Neural progenitor cell (in vitro differentiated cells): ENCODE measurements around the gene CACTIN. TPM values are rescaled to one million over a fixed set of nuclear protein-coding genes. Genes with fewer than 3 reads are reported as not detected.
"Not testable (repeated sequence)": the region's sequence is repeated elsewhere in the genome, so short reads cannot be mapped to it uniquely, and the experiment has no call there.

Experiments used
- DNase-seq: peaks from one replicate; pipeline ENCODE4 v3.0.0-alpha.2; 2016; ENCODE audit warnings: low spot score
- H2AFZ ChIP-seq: fragments of 200-600 bp; sonication (generic); replicated peaks from 2 replicates; pipeline ENCODE4 v1.6.1; 2016; ENCODE audit warnings: antibody characterized with exemption
- H3F3A ChIP-seq: fragments of 200-600 bp; sonication (generic); 2 replicates; pipeline ENCODE4 v1.6.1; 2016; ENCODE audit warnings: antibody characterized with exemption, low read depth
- H3K27ac ChIP-seq: fragments of 200-600 bp; sonication (generic); 2 replicates; pipeline ENCODE4 v1.5.1; 2016; ENCODE audit warnings: mild to moderate bottlenecking
- H3K27me3 ChIP-seq: fragments of 200-600 bp; sonication (generic); 2 replicates; pipeline ENCODE4 v1.6.1; 2016; ENCODE audit warnings: mild to moderate bottlenecking, moderate library complexity
- H3K36me3 ChIP-seq: fragments of 200-600 bp; sonication (generic); 2 replicates; pipeline ENCODE4 v1.5.1; 2016
- H3K4me1 ChIP-seq: fragments of 200-600 bp; sonication (generic); 2 replicates; pipeline ENCODE4 v1.6.1; 2016; ENCODE audit warnings: mixed run types
- H3K4me2 ChIP-seq: fragments of 200-600 bp; sonication (generic); 2 replicates; pipeline ENCODE4 v1.6.1; 2016
- H3K4me3 ChIP-seq: fragments of 200-600 bp; sonication (generic); 2 replicates; pipeline ENCODE4 v1.5.1; 2016
- H3K79me2 ChIP-seq: fragments of 200-600 bp; sonication (generic); 2 replicates; pipeline ENCODE4 v1.6.1; 2016; ENCODE audit warnings: low read depth
- H3K9ac ChIP-seq: fragments of 200-600 bp; sonication (generic); 2 replicates; pipeline ENCODE4 v1.6.1; 2016
- H3K9me3 ChIP-seq: fragments of 200-600 bp; sonication (generic); 2 replicates; pipeline ENCODE4 v1.5.1; 2016; ENCODE audit warnings: low read depth
- H4K20me1 ChIP-seq: fragments of 200-600 bp; sonication (generic); 2 replicates; pipeline ENCODE4 v1.6.1; 2016; ENCODE audit warnings: low read depth
- H3K27ac Mint-ChIP-seq: 3 replicates; pipeline ENCODE4 v1.8.0; 2021; ENCODE audit warnings: mixed read lengths
- H3K27me3 Mint-ChIP-seq: 2 replicates; pipeline ENCODE4 v1.8.0; 2022; ENCODE audit warnings: low read depth, mild to moderate bottlenecking, inconsistent platforms, moderate library complexity, mixed read lengths; ENCODE audit not compliant: insufficient read depth
- H3K36me3 Mint-ChIP-seq: 3 replicates; pipeline ENCODE4 v1.8.0; 2021; ENCODE audit warnings: mixed read lengths
- H3K4me1 Mint-ChIP-seq: 3 replicates; pipeline ENCODE4 v1.8.0; 2021; ENCODE audit warnings: mixed read lengths
- H3K4me3 Mint-ChIP-seq: 3 replicates; pipeline ENCODE4 v1.8.0; 2021; ENCODE audit warnings: mild to moderate bottlenecking, moderate library complexity, mixed read lengths
- H3K9me3 Mint-ChIP-seq: 3 replicates; pipeline ENCODE4 v1.8.0; 2020; ENCODE audit warnings: mixed read lengths
- EZH2 ChIP-seq: fragments of 200-600 bp; sonication (generic); IDR thresholded peaks from 2 replicates; pipeline ENCODE4 v1.6.1; 2017; ENCODE audit warnings: antibody characterized with exemption, mild to moderate bottlenecking, moderate library complexity
- EZH2phosphoT487 ChIP-seq: fragments of 200-600 bp; sonication (generic); IDR thresholded peaks from 2 replicates; pipeline ENCODE4 v1.6.1; 2017; ENCODE audit warnings: antibody characterized with exemption
- total RNA-seq: library from RNA; depleted of rRNA; stranded (reverse); fragments of >200 nt; gene quantifications from 2 replicates; pipeline ENCODE4 v1.2.3, GENCODE V29; 2015; ENCODE audit warnings: low replicate concordance
- TF ChIP-seq, protein P1 (sequence below): fragments of 200-600 bp; sonication (generic); IDR thresholded peaks from 2 replicates; pipeline ENCODE4 v1.5.1; 2017; ENCODE audit warnings: antibody characterized with exemption, mild to moderate bottlenecking

CACTIN gene
- total RNA-seq, 1 donor from 2014 or later: 6.0 TPM

DNA sequence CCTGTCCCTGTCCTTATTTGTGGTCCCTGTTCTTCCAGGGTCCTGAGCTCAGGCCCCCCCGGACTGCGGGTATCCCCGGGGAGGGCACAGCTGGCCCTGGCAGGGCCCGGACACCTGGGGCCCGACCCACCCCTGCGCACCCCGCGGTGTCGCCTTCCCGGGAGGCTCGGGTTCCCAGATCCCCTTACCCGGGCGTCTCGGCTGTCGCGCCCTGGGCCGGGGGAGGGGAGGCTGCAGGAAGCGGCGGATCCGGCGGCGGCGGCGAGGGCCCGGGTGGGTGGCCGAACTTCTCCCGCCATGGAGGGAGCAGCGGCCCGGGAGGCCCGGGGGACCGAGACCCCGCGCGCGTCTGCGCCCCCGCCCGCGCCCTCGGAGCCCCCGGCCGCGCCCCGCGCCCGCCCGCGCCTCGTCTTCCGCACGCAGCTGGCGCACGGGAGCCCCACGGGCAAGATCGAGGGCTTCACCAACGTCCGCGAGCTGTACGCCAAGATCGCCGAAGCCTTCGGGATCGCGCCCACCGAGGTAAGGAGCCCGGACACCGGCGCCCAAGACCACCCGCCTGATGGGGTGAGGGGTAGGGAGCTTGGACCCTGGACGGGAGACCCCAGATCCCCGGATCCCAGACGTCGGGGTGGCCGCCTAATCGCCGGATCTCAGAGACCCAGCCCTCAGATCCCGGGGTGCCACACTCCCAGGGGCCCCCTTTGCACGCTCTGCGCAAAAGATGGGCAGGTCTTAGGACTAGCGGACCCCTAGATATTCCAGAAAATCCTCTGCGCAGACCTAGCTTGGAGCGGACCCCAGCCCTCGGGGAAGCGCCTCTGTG is 41.1 kb downstream of the CACTIN start, which contains the start of gene GIPC3:
Gene GIPC3, plus strand, starts transcription at position 178 of the 826 bp plus-strand sequence. Its CDS starts 120 bp downstream, at position 298.
- no peaks in the 10 kb centered on the region for H3K9me3 ChIP-seq
- DNase-seq: no peak
- Mint-ChIP-seq H3K27ac (no peak within 1 kb of the TSS), H3K9me3 (peaks cover 4% of the 10 kb centered on the region), H3K4me3 (no peak within 1 kb of the TSS), H3K36me3 (no peaks in the 10 kb centered on the region), H3K4me1 (no peaks in the 10 kb centered on the region), H3K27me3 (peaks cover 22% of the 10 kb centered on the region)
- peak within 1 kb of the TSS; percentile 3 for H3K4me3 ChIP-seq
- H3K4me2 ChIP-seq: peak within 1 kb of the TSS; percentile 43
- peak within 1 kb of the TSS; percentile 70 for H2AFZ ChIP-seq
- no peak within 1 kb of the TSS for H3K27ac ChIP-seq
- TF ChIP-seq EZH2: peak; percentile 87
- peak; percentile 83 for TF ChIP-seq EZH2phosphoT487
- TF ChIP-seq, protein P1, sequence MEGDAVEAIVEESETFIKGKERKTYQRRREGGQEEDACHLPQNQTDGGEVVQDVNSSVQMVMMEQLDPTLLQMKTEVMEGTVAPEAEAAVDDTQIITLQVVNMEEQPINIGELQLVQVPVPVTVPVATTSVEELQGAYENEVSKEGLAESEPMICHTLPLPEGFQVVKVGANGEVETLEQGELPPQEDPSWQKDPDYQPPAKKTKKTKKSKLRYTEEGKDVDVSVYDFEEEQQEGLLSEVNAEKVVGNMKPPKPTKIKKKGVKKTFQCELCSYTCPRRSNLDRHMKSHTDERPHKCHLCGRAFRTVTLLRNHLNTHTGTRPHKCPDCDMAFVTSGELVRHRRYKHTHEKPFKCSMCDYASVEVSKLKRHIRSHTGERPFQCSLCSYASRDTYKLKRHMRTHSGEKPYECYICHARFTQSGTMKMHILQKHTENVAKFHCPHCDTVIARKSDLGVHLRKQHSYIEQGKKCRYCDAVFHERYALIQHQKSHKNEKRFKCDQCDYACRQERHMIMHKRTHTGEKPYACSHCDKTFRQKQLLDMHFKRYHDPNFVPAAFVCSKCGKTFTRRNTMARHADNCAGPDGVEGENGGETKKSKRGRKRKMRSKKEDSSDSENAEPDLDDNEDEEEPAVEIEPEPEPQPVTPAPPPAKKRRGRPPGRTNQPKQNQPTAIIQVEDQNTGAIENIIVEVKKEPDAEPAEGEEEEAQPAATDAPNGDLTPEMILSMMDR: no peak
- H3K27me3 ChIP-seq: peaks cover 88% of the 10 kb centered on the region
- no peak within 1 kb of the TSS for H3K9ac ChIP-seq
- no peaks in the 10 kb centered on the region for H3K4me1 ChIP-seq
- H3K36me3 ChIP-seq: no peaks in the 10 kb centered on the region
- H4K20me1 ChIP-seq: no peaks in the 10 kb centered on the region
- peaks cover 4% of the 10 kb centered on the region for H3F3A ChIP-seq
- H3K79me2 ChIP-seq: no peaks in the 10 kb centered on the region

DNA sequence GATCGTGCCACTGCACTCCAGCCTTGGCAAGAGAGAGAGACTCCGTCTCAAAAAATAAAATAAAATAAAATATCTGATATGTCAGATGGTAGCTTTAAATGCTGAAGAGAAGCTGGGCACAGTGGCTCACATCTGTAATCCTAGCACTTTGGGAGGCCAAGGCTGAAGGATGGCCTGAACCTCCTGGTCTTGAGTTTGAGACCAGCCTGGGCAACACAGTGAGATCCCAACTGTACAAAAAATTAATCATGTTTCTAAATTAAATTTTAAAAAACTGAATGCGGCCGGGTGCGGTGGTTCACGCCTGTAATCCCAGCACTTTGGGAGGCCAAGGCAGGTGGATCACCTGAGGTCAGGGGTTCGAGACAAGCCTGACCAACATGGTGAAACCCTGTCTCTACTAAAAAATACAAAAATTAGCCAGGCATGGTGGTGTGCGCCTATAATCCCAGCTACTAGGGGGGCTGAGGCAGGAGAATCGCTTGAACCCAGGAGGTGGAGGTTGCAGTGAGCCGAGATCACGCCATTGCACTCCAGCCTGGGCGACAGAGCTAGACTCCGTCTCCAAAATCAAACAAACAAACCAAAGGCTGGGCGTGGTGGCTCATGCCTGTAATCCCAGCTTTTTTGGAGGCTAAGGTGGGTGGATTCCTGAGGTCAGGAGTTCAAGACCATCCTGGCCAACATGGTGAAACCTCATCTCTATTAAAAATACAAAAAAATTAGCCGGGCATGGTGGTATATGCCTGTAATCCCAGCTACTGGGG is 42.4 kb downstream of the CACTIN start:
- not testable (repeated sequence) for H3K9me3 ChIP-seq, H3K79me2 ChIP-seq, H3K36me3 ChIP-seq, H3K27ac ChIP-seq, H3K27ac Mint-ChIP-seq, H4K20me1 ChIP-seq, H3K36me3 Mint-ChIP-seq, H3K4me3 ChIP-seq, H3K9ac ChIP-seq, H2AFZ ChIP-seq, H3K4me3 Mint-ChIP-seq, H3F3A ChIP-seq, H3K9me3 Mint-ChIP-seq, DNase-seq, H3K4me1 Mint-ChIP-seq, H3K4me2 ChIP-seq, H3K4me1 ChIP-seq
- H3K27me3 Mint-ChIP-seq: peaks cover 20% of the 10 kb centered on the region
- peaks cover 88% of the 10 kb centered on the region for H3K27me3 ChIP-seq

DNA sequence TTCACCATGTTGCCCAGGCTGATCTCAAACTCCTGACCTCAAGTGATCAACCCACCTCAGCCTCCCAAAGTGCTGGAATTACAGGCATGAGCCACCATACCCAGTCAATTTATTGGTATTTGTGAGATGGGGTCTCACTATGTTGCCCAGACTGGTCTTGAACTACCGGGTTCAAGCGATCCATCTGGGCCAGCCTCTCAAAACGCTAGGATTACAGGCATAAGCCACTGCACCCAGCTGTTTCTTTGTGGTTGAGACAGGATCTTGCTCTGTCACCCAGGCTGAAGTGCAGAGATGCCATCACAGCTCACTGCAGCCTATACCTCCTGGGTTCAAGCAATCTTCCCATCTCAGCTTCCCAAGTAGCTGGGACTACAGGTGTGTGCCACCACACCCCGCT is 44.8 kb downstream of the CACTIN start:
- peaks cover 17% of the 10 kb centered on the region for H3K27me3 Mint-ChIP-seq
- H3K36me3 Mint-ChIP-seq: not testable (repeated sequence)

DNA sequence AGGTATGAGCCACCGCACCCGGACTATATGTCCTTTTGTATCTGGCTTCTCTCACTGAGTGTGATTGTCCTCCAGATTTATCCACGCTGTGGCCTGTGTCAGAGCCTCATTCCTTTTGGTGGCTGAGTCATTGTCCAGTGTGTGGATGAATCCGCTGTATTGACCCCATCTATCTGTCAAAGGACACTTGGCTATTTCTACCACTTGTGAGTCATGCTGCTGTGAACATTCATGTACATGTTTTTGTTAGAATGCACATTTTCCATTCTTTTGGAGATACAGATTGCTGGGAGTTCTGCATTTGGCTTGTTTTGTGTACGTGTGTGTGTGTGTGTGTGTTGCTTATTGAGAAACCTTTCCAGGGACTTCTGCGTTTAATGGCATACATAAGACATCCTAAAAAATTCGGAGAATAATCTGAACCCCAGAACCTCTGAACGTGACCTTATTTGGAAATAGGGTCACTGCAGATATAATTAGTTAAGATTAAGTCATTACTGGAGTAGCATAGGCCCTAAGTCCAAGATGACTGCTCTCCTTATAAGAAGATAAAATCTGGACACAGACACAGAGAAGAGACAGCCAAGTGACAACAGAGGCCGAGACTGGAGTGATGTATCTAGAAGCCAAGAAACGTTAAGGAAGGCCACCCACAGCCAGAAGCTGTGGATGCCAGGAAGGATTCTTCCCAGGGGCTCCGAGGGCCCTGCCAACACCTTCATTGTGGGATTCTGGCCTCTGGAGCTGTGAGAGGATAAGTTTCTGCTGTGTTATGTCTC is 46.2 kb downstream of the CACTIN start:
- no peaks in the 10 kb centered on the region for H3K79me2 ChIP-seq
- no peak overlapping the region for H2AFZ ChIP-seq
- Mint-ChIP-seq H3K36me3 (peaks cover 2% of the 10 kb centered on the region), H3K27me3 (peaks cover 17% of the 10 kb centered on the region), H3K4me3 (peak overlapping the region; percentile 41), H3K4me1 (peaks cover 8% of the 10 kb centered on the region), H3K27ac (no peak overlapping the region), H3K9me3 (no peaks in the 10 kb centered on the region)
- no peak overlapping the region for H3K9ac ChIP-seq
- H3K4me3 ChIP-seq: no peak overlapping the region
- H3K27me3 ChIP-seq: peaks cover 91% of the 10 kb centered on the region
- H3F3A ChIP-seq: peaks cover 25% of the 10 kb centered on the region
- H3K27ac ChIP-seq: no peak overlapping the region
- H4K20me1 ChIP-seq: peaks cover 33% of the 10 kb centered on the region
- DNase-seq: no peak
- no peaks in the 10 kb centered on the region for H3K36me3 ChIP-seq
- H3K9me3 ChIP-seq: no peaks in the 10 kb centered on the region
- no peak for TF ChIP-seq EZH2
- no peak for TF ChIP-seq EZH2phosphoT487
- TF ChIP-seq, protein P1: no peak
- H3K4me1 ChIP-seq: peaks cover 11% of the 10 kb centered on the region
- H3K4me2 ChIP-seq: no peak overlapping the region

More for the DNA sequence above, 44.8 kb downstream of the CACTIN start:
- H3K4me2 ChIP-seq, H3K4me3 ChIP-seq, H3K9me3 ChIP-seq, H3K4me3 Mint-ChIP-seq, H3K36me3 ChIP-seq, H2AFZ ChIP-seq, H3K27ac ChIP-seq, H3K4me1 ChIP-seq, H3K9me3 Mint-ChIP-seq, H3K79me2 ChIP-seq, H3K27ac Mint-ChIP-seq, H3K4me1 Mint-ChIP-seq, DNase-seq, H3K9ac ChIP-seq: not testable (repeated sequence)
- peaks cover 18% of the 10 kb centered on the region for H4K20me1 ChIP-seq
- peaks cover 13% of the 10 kb centered on the region for H3F3A ChIP-seq
- peaks cover 91% of the 10 kb centered on the region for H3K27me3 ChIP-seq
